ENCODE measurements around the gene VSNL1. TPM values are rescaled to one million over a fixed set of nuclear protein-coding genes. Genes with fewer than 3 reads are reported as not detected.

The VSNL1 gene
- polyA plus RNA-seq, 3 donors: not detected

GRCh38 chr2:17571681-17572080, 31.2 kb downstream of the VSNL1 start:
- H3K9me3 Mint-ChIP-seq: peaks cover 0 to 2% (median 0%) of the 10 kb centered on the region in 7 donors
- peaks cover 0 to 6% (median 4%) of the 10 kb centered on the region in 3 donors for H3K27me3 Mint-ChIP-seq (ENCODE audit: low read depth in 3 of 3)
- WGBS (ENCODE audit: insufficient coverage): no CpG with 5 or more reads among the region's 1 CpG
- no peaks in the 10 kb centered on the region for H3K4me1 Mint-ChIP-seq
- H3K27ac Mint-ChIP-seq: no peak overlapping the region
- H3K36me3 Mint-ChIP-seq: no peaks in the 10 kb centered on the region
- no peak for DNase-seq
- no peak overlapping the region for H3K9ac ChIP-seq (ENCODE audit: insufficient read depth, low read length, poor library complexity, severe bottlenecking)
- intact Hi-C loops (cut with micrococcal nuclease): no loop called here
- H3K36me3 ChIP-seq (replicated peaks in 1 of 2; ENCODE audit: control insufficient read depth in 1 of 2, insufficient read depth in 2 of 2, low read length in 2 of 2): no peaks in the 10 kb centered on the region
- TF ChIP-seq, protein P1, sequence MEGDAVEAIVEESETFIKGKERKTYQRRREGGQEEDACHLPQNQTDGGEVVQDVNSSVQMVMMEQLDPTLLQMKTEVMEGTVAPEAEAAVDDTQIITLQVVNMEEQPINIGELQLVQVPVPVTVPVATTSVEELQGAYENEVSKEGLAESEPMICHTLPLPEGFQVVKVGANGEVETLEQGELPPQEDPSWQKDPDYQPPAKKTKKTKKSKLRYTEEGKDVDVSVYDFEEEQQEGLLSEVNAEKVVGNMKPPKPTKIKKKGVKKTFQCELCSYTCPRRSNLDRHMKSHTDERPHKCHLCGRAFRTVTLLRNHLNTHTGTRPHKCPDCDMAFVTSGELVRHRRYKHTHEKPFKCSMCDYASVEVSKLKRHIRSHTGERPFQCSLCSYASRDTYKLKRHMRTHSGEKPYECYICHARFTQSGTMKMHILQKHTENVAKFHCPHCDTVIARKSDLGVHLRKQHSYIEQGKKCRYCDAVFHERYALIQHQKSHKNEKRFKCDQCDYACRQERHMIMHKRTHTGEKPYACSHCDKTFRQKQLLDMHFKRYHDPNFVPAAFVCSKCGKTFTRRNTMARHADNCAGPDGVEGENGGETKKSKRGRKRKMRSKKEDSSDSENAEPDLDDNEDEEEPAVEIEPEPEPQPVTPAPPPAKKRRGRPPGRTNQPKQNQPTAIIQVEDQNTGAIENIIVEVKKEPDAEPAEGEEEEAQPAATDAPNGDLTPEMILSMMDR (IDR thresholded peaks at IDR 0.05): no peak
- no peaks in the 10 kb centered on the region for H3K79me2 ChIP-seq (ENCODE audit: insufficient read depth, low read length)
- no peaks in the 10 kb centered on the region for H3K4me1 ChIP-seq (ENCODE audit: control insufficient read depth in 1 of 2, insufficient read depth in 2 of 2, low read length in 2 of 2)
- no peak overlapping the region for H3K27ac ChIP-seq (ENCODE audit: low read depth in 1 of 2, low read length in 2 of 2)
- H3K4me3 Mint-ChIP-seq: no peak overlapping the region
- no peak overlapping the region for H3K4me3 ChIP-seq (replicated peaks in 1 of 3; ENCODE audit: low read depth in 2 of 3, low read length in 3 of 3)
- H3K4me2 ChIP-seq (replicated peaks; ENCODE audit: extremely low read depth, low read length, poor library complexity, severe bottlenecking): no peak overlapping the region
- H3K9me3 ChIP-seq (replicated peaks in 1 of 2; ENCODE audit: control insufficient read depth in 1 of 2, insufficient read depth in 1 of 2, low read length in 2 of 2): no peaks in the 10 kb centered on the region
- H2AFZ ChIP-seq (ENCODE audit: insufficient read depth, low read depth, low read length, poor library complexity, severe bottlenecking): no peak overlapping the region
- no peaks in the 10 kb centered on the region for H4K20me1 ChIP-seq (ENCODE audit: insufficient read depth, low read length)
- no peaks in the 10 kb centered on the region for H3K27me3 ChIP-seq (ENCODE audit: control insufficient read depth in 2 of 2, insufficient read depth in 2 of 2, low read length in 2 of 2)

- Histone ChIP-seq H3K9ac (ENCODE audit: insufficient read depth, low read length, poor library complexity, severe bottlenecking) (no peak overlapping the region), H3K27ac (ENCODE audit: low read depth in 1 of 2, low read length in 2 of 2) (no peak overlapping the region), H3K4me2 (replicated peaks; ENCODE audit: extremely low read depth, low read length, poor library complexity, severe bottlenecking) (no peak overlapping the region), H2AFZ (ENCODE audit: insufficient read depth, low read depth, low read length, poor library complexity, severe bottlenecking) (no peak overlapping the region), H4K20me1 (ENCODE audit: insufficient read depth, low read length) (no peaks in the 10 kb centered on the region), H3K79me2 (ENCODE audit: insufficient read depth, low read length) (no peaks in the 10 kb centered on the region), H3K9me3 (replicated peaks in 1 of 2; ENCODE audit: control insufficient read depth in 1 of 2, insufficient read depth in 1 of 2, low read length in 2 of 2) (no peaks in the 10 kb centered on the region), H3K36me3 (replicated peaks in 1 of 2; ENCODE audit: control insufficient read depth in 1 of 2, insufficient read depth in 2 of 2, low read length in 2 of 2) (no peaks in the 10 kb centered on the region), H3K4me3 (replicated peaks in 1 of 3; ENCODE audit: low read depth in 2 of 3, low read length in 3 of 3) (no peak overlapping the region), H3K4me1 (ENCODE audit: control insufficient read depth in 1 of 2, insufficient read depth in 2 of 2, low read length in 2 of 2) (no peaks in the 10 kb centered on the region), H3K27me3 (ENCODE audit: control insufficient read depth in 2 of 2, insufficient read depth in 2 of 2, low read length in 2 of 2) (no peaks in the 10 kb centered on the region)
- no peak overlapping the region for H3K27ac Mint-ChIP-seq
- whole genome bisulfite sequencing (ENCODE audit: insufficient coverage): 93% methylated on average over 3 of the region's 3 CpGs
- H3K27me3 Mint-ChIP-seq (ENCODE audit: low read depth in 3 of 3): peaks cover 0 to 6% (median 5%) of the 10 kb centered on the region in 3 donors
- no peak overlapping the region for H3K4me3 Mint-ChIP-seq
- H3K9me3 Mint-ChIP-seq: peaks cover 0 to 2% (median 0%) of the 10 kb centered on the region in 7 donors
- DNase-seq: no peak
- H3K4me1 Mint-ChIP-seq: no peaks in the 10 kb centered on the region
- intact Hi-C loops (cut with micrococcal nuclease): no loop called here
- no peaks in the 10 kb centered on the region for H3K36me3 Mint-ChIP-seq
- TF ChIP-seq, protein P1 (IDR thresholded peaks at IDR 0.05): no peak
These were observed 32.7 kb downstream of the VSNL1 start for GRCh38 chr2:17573085-17573803.
